SK-N-MC (cell line): ENCODE data around the gene R3HDM4.
"Not testable (repeated sequence)": the region's sequence is repeated elsewhere in the genome, so short reads cannot be mapped to it uniquely, and the experiment has no call there.

Experiments
- EZH2 ChIP-seq: fragments of 200-600 bp; sonication (generic); IDR thresholded peaks from one replicate; pipeline ENCODE4 v1.6.1; 2017; ENCODE audit warnings: antibody characterized with exemption
- POLR2AphosphoS5 ChIP-seq: IDR thresholded peaks from 2 replicates; pipeline ENCODE4 v1.6.1; 2012; ENCODE audit warnings: mild to moderate bottlenecking, low read depth, low read length, borderline replicate concordance

DNA sequence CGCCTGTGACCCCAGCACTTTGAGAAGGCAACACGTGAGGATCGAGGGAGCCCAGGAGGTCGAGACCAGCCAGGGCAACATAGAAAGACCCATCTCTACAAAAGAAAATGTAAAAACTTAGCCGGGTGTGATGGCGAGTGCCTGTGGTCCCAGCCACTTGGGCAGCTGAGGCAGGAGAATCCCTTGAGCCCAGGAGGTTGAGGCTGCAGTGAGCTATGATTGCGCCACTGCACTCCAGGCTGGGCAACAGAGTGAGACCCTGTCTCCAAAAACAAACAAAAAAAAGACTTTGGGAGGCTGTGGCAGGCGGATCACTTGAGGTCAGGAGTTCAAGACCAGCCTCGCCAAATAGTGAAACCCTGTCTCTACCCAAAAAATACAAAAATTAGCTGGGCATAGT is 44.6 kb upstream of the R3HDM4 start:
- TF ChIP-seq EZH2, POLR2AphosphoS5: not testable (repeated sequence)
